ENCODE measurements around the gene VIPR2.

Gene VIPR2

GRCh38 chr7:159140170-159140910, 4.3 kb downstream of the VIPR2 start:
- H3K27me3 ChIP-seq (ENCODE audit: insufficient read depth, low read depth, severe bottlenecking) = peaks cover 22% of the 10 kb centered on the region
- H3K27ac ChIP-seq = no peak overlapping the region

GRCh38 chr7:159139639-159140038, 5.0 kb downstream of the VIPR2 start:
- DNase-seq = no peak
- Histone ChIP-seq H3K27ac (no peak overlapping the region), H3K4me3 (ENCODE audit: low read depth, low read length) (no peak overlapping the region), H3K9me3 (ENCODE audit: severe bottlenecking) (no peaks in the 10 kb centered on the region), H3K36me3 (no peaks in the 10 kb centered on the region), H3K27me3 (ENCODE audit: insufficient read depth, low read depth, severe bottlenecking) (peaks cover 18% of the 10 kb centered on the region)
- no peak for TF ChIP-seq CTCF (IDR thresholded peaks at IDR 0.05; ENCODE audit: low read depth, low read length)

More at GRCh38 chr7:159140170-159140910, 4.3 kb downstream of the VIPR2 start:
- Histone ChIP-seq H3K36me3 (no peaks in the 10 kb centered on the region), H3K4me3 (ENCODE audit: low read depth, low read length) (no peak overlapping the region), H3K9me3 (ENCODE audit: severe bottlenecking) (no peaks in the 10 kb centered on the region)
- no peak for TF ChIP-seq CTCF (IDR thresholded peaks at IDR 0.05; ENCODE audit: low read depth, low read length)
- no peak for DNase-seq

GRCh38 chr7:159139202-159139601, 5.5 kb downstream of the VIPR2 start:
- no peak for DNase-seq
- Histone ChIP-seq H3K36me3 (no peaks in the 10 kb centered on the region), H3K4me3 (ENCODE audit: low read depth, low read length) (no peak overlapping the region), H3K27me3 (ENCODE audit: insufficient read depth, low read depth, severe bottlenecking) (peaks cover 15% of the 10 kb centered on the region), H3K27ac (no peak overlapping the region), H3K9me3 (ENCODE audit: severe bottlenecking) (no peaks in the 10 kb centered on the region)
- TF ChIP-seq CTCF (IDR thresholded peaks at IDR 0.05; ENCODE audit: low read depth, low read length) = no peak

- Histone ChIP-seq H3K36me3 (no peaks in the 10 kb centered on the region), H3K27me3 (ENCODE audit: insufficient read depth, low read depth, severe bottlenecking) (peaks cover 8% of the 10 kb centered on the region), H3K9me3 (ENCODE audit: severe bottlenecking) (no peaks in the 10 kb centered on the region), H3K4me3 (ENCODE audit: low read depth, low read length) (no peak overlapping the region), H3K27ac (no peak overlapping the region)
- no peak for TF ChIP-seq CTCF (IDR thresholded peaks at IDR 0.05; ENCODE audit: low read depth, low read length)
- no peak for DNase-seq
Observed at GRCh38 chr7:159138508-159138907, 6.2 kb downstream of the VIPR2 start.

GRCh38 chr7:159137906-159138305, 6.8 kb downstream of the VIPR2 start:
- Histone ChIP-seq H3K36me3 (no peaks in the 10 kb centered on the region), H3K27ac (no peak overlapping the region), H3K4me3 (ENCODE audit: low read depth, low read length) (no peak overlapping the region), H3K9me3 (ENCODE audit: severe bottlenecking) (no peaks in the 10 kb centered on the region), H3K27me3 (ENCODE audit: insufficient read depth, low read depth, severe bottlenecking) (peaks cover 2% of the 10 kb centered on the region)
- no peak for DNase-seq
- no peak for TF ChIP-seq CTCF (IDR thresholded peaks at IDR 0.05; ENCODE audit: low read depth, low read length)

- H3K27me3 ChIP-seq (ENCODE audit: insufficient read depth, low read depth, severe bottlenecking) = no peaks in the 10 kb centered on the region
- no peaks in the 10 kb centered on the region for H3K36me3 ChIP-seq
Observed at GRCh38 chr7:159136846-159137245, 7.8 kb downstream of the VIPR2 start.

More at GRCh38 chr7:159136846-159137245, 7.8 kb downstream of the VIPR2 start:
- no peak for DNase-seq
- Histone ChIP-seq H3K4me3 (ENCODE audit: low read depth, low read length) (no peak overlapping the region), H3K27ac (no peak overlapping the region), H3K9me3 (ENCODE audit: severe bottlenecking) (no peaks in the 10 kb centered on the region)
- TF ChIP-seq CTCF (IDR thresholded peaks at IDR 0.05; ENCODE audit: low read depth, low read length) = no peak

Measured in WERI-Rb-1 (cell line).